RWPE2 (cell line): ENCODE data around the gene PTPRM.

Experiments
- ATAC-seq: fragments of 200-7000 bp; cut with Tn5 transposase; 3 replicates; pipeline ENCODE4 v1.9.1; 2021; ENCODE audit warnings: low read depth
- DNase-seq: peaks from one replicate; pipeline ENCODE4 v3.0.0-alpha.2; 2020; ENCODE audit warnings: low spot score
- H3K27ac ChIP-seq: fragments of 450-650 bp; 2 replicates; pipeline ENCODE4 v1.5.1; 2017; ENCODE audit warnings: mild to moderate bottlenecking; ENCODE audit not compliant: poor library complexity, severe bottlenecking
- H3K27me3 ChIP-seq: fragments of 250-450 bp; sonication (Bioruptor Pico); 2 replicates; pipeline ENCODE4 v1.5.1; 2021; ENCODE audit warnings: mild to moderate bottlenecking, moderate library complexity; ENCODE audit not compliant: insufficient read depth, poor library complexity, severe bottlenecking
- H3K36me3 ChIP-seq: fragments of 250-450 bp; sonication (Bioruptor Pico); 2 replicates; pipeline ENCODE4 v1.5.1; 2020; ENCODE audit warnings: low read depth, mild to moderate bottlenecking, moderate library complexity
- H3K4me1 ChIP-seq: fragments of 250-450 bp; sonication (Bioruptor Pico); 2 replicates; pipeline ENCODE4 v1.5.1; 2021; ENCODE audit warnings: mild to moderate bottlenecking, moderate library complexity; ENCODE audit not compliant: insufficient read depth, poor library complexity, severe bottlenecking
- H3K4me3 ChIP-seq: fragments of 250-450 bp; sonication (Bioruptor Pico); 2 replicates; pipeline ENCODE4 v1.5.1; 2021; ENCODE audit warnings: mild to moderate bottlenecking, moderate library complexity; ENCODE audit not compliant: severe bottlenecking
- H3K9me3 ChIP-seq: fragments of 250-450 bp; sonication (Bioruptor Pico); 2 replicates; pipeline ENCODE4 v1.5.1; 2021; ENCODE audit warnings: mild to moderate bottlenecking, moderate library complexity; ENCODE audit not compliant: severe bottlenecking
- CTCF ChIP-seq: fragments of 450-650 bp; IDR thresholded peaks from one replicate; pipeline ENCODE4 v1.5.1; 2017; ENCODE audit warnings: mild to moderate bottlenecking, moderate library complexity; ENCODE audit not compliant: poor library complexity, severe bottlenecking

The PTPRM gene

GRCh38 chr18:8333961-8334360, 766.8 kb downstream of the PTPRM start:
- Histone ChIP-seq H3K4me3 (no peak overlapping the region), H3K27ac (no peak overlapping the region), H3K27me3 (no peaks in the 10 kb centered on the region), H3K36me3 (no peaks in the 10 kb centered on the region), H3K9me3 (no peaks in the 10 kb centered on the region), H3K4me1 (no peaks in the 10 kb centered on the region)
- no peak for TF ChIP-seq CTCF
- DNase-seq (no peak), ATAC-seq (no peak)

DNA sequence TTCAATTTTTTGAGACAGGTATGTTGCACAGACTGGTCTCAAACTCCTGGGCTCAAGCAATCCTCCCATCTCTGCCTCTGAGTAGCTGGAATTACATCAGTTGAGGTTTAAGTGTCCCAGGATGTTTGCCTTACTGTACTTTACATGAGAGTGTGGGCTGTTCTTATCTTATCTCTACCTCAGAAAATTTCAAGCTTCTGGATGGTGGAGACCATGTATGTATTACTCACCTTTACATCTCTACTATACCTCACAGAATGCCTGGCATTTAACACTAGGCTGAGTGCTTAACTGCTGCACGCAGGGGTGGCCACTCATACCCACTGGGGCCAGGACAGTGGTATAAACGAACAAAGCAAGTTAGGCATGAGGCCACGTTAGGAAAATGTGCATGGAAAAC, 770.1 kb downstream of the PTPRM start:
- no peaks in the 10 kb centered on the region for H3K36me3 ChIP-seq
- no peak for DNase-seq
- no peak for ATAC-seq
- no peaks in the 10 kb centered on the region for H3K27me3 ChIP-seq
- no peak overlapping the region for H3K27ac ChIP-seq
- H3K4me3 ChIP-seq, result no peak overlapping the region
- H3K4me1 ChIP-seq, result no peaks in the 10 kb centered on the region
- no peak for TF ChIP-seq CTCF
- no peaks in the 10 kb centered on the region for H3K9me3 ChIP-seq

DNA sequence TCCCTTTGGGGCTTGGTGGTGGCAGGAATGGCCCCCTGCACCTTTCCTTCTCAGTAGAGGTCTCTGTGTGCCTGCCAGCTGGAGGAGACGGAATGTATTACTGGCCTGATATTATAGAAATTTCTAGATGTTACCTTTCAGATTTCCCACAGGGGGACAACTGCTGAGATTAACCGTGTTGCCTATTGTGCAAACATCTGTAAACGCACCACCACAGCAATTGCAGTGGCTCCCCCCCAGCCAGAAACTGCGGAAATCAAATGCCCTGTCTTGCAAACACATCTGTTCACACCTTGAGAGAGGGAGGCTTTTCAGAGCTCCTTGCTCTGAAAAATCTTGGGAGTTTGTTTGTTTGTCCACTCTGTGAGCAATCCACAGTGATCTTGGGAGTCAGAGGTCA, 772.1 kb downstream of the PTPRM start:
- no peaks in the 10 kb centered on the region for H3K36me3 ChIP-seq
- DNase-seq, result no peak
- no peak for ATAC-seq
- H3K4me3 ChIP-seq, result no peak overlapping the region
- H3K4me1 ChIP-seq, result no peaks in the 10 kb centered on the region
- TF ChIP-seq CTCF, result no peak
- no peaks in the 10 kb centered on the region for H3K9me3 ChIP-seq
- H3K27me3 ChIP-seq, result no peaks in the 10 kb centered on the region
- H3K27ac ChIP-seq, result no peak overlapping the region

GRCh38 chr18:8339952-8340351, 772.8 kb downstream of the PTPRM start:
- DNase-seq, result no peak
- no peak overlapping the region for H3K4me3 ChIP-seq
- no peaks in the 10 kb centered on the region for H3K36me3 ChIP-seq
- no peak overlapping the region for H3K27ac ChIP-seq
- H3K4me1 ChIP-seq, result no peaks in the 10 kb centered on the region
- H3K9me3 ChIP-seq, result no peaks in the 10 kb centered on the region
- no peak for TF ChIP-seq CTCF
- no peaks in the 10 kb centered on the region for H3K27me3 ChIP-seq
- no peak for ATAC-seq

- no peaks in the 10 kb centered on the region for H3K9me3 ChIP-seq
- H3K27me3 ChIP-seq, result no peaks in the 10 kb centered on the region
- H3K4me1 ChIP-seq, result no peaks in the 10 kb centered on the region
- no peak for ATAC-seq
- no peak overlapping the region for H3K4me3 ChIP-seq
- no peak overlapping the region for H3K27ac ChIP-seq
- no peak for TF ChIP-seq CTCF
- no peak for DNase-seq
- no peaks in the 10 kb centered on the region for H3K36me3 ChIP-seq
Observed at GRCh38 chr18:8341481-8342230, 774.5 kb downstream of the PTPRM start.
